Tibial nerve (tissue), 4 donors: Measurements from ENCODE around the gene PRKRIP1. TPM values are rescaled to one million over a fixed set of nuclear protein-coding genes. Genes with fewer than 3 reads are reported as not detected.
A peak's percentile ranks its signal among the peaks of the same experiment; 100 is the strongest.

Experiments used
- DNase-seq, 2 donors: peaks; one replicate each; pipeline ENCODE4 v3.0.0-alpha.2; 2019; ENCODE audit warnings: low spot score in 2 of 2
- H3K27ac ChIP-seq, 4 donors: fragments of 200-600 bp; sonication (generic) in 3 of 4; one replicate each; pipeline ENCODE4 v1.5.1; 2017 to 2019; ENCODE audit warnings: mild to moderate bottlenecking in 1 of 4
- H3K27me3 ChIP-seq, 2 donors: fragments of 200-600 bp; sonication (generic) in 1 of 2; one replicate each; pipeline versions ENCODE4 v1.5.1 to v1.6.0; 2017 to 2019
- H3K36me3 ChIP-seq, 3 donors: fragments of 200-600 bp; sonication (generic); one replicate each; pipeline ENCODE4 v1.5.1; 2018 to 2019
- H3K4me1 ChIP-seq, 4 donors: fragments of 200-600 bp; sonication (generic) in 3 of 4; one replicate each; pipeline ENCODE4 v1.5.1; 2017 to 2019
- H3K4me3 ChIP-seq, 4 donors: fragments of 200-600 bp; sonication (generic) in 3 of 4; one replicate each; pipeline ENCODE4 v1.5.1; 2017 to 2019; ENCODE audit warnings: mild to moderate bottlenecking in 1 of 4, moderate library complexity in 1 of 4
- H3K9me3 ChIP-seq, 4 donors: fragments of 200-600 bp; sonication (generic) in 3 of 4; one replicate each; pipeline ENCODE4 v1.5.1; 2017 to 2019
- CTCF ChIP-seq, 5 experiments: fragments of 200-600 bp in 3 of 5; fragments of 450-650 bp in 2 of 5; sonication (generic) in 3 of 5; IDR thresholded peaks; one replicate each; pipeline ENCODE4 v1.5.1; 2016 to 2019; ENCODE audit warnings: antibody characterized with exemption in 5 of 5, mild to moderate bottlenecking in 3 of 5, moderate library complexity in 2 of 5
- EP300 ChIP-seq, 2 donors: sonication (generic); formaldehyde crosslinking; IDR thresholded peaks; one replicate each; pipeline ENCODE4 v1.6.1; 2017; ENCODE audit warnings: antibody characterized with exemption in 2 of 2, mild to moderate bottlenecking in 1 of 2
- POLR2A ChIP-seq, 2 donors: fragments of 450-650 bp; IDR thresholded peaks; one replicate each; pipeline ENCODE4 v1.6.1; 2017; ENCODE audit warnings: antibody characterized with exemption in 2 of 2, mild to moderate bottlenecking in 2 of 2, moderate library complexity in 2 of 2
- WGBS, 2 donors: methylation state at CpG; one replicate each; pipeline ENCODE4 v1.1.5; 2018; 5-methylcytosine and 5-hydroxymethylcytosine counted together
- total RNA-seq, 4 donors: library from RNA; depleted of rRNA; stranded (reverse); fragments of >200 nt; gene quantifications; one replicate each; pipeline ENCODE4 v1.1.0, GENCODE V29; 2016

PRKRIP1 gene
- total RNA-seq, 4 donors from 2014 or later, result 34.7 to 62.1 (median 48.5) TPM

- H3K27ac ChIP-seq, result peak overlapping the region in 3 of 4 donors; percentile 48 to 87 (median 67)
- TF ChIP-seq POLR2A (IDR thresholded peaks at IDR 0.05) (no peak), CTCF (IDR thresholded peaks at IDR 0.05) (no peak), EP300 (IDR thresholded peaks at IDR 0.05) (no peak)
- no peak overlapping the region for H3K4me3 ChIP-seq
- H3K9me3 ChIP-seq, result no peaks in the 10 kb centered on the region
- no peaks in the 10 kb centered on the region for H3K27me3 ChIP-seq
- H3K4me1 ChIP-seq, result peaks cover 0 to 20% (median 4%) of the 10 kb centered on the region in 4 donors
- H3K36me3 ChIP-seq, result peaks cover 0 to 54% (median 0%) of the 10 kb centered on the region in 3 donors
- 73 to 87% methylated on average over 16 of the region's 16 CpGs for WGBS, 2 donors
- DNase-seq, result no peak
Observed at GRCh38 chr7:102426268-102427018, 30.3 kb downstream of the PRKRIP1 start.

GRCh38 chr7:102427019-102427405 is 30.8 kb downstream of the PRKRIP1 start:
- 75 to 88% methylated on average over 5 of the region's 5 CpGs for WGBS, 2 donors
- H3K27ac ChIP-seq, result peak overlapping the region in 3 of 4 donors; percentile 48 to 87 (median 67)
- H3K36me3 ChIP-seq, result peaks cover 0 to 49% (median 0%) of the 10 kb centered on the region in 3 donors
- no peaks in the 10 kb centered on the region for H3K9me3 ChIP-seq
- DNase-seq, result no peak
- peaks cover 0 to 21% (median 6%) of the 10 kb centered on the region in 4 donors for H3K4me1 ChIP-seq
- TF ChIP-seq CTCF (IDR thresholded peaks at IDR 0.05) (no peak), POLR2A (IDR thresholded peaks at IDR 0.05) (no peak), EP300 (IDR thresholded peaks at IDR 0.05) (no peak)
- no peak overlapping the region for H3K4me3 ChIP-seq
- H3K27me3 ChIP-seq, result no peaks in the 10 kb centered on the region

- no peaks in the 10 kb centered on the region for H3K27me3 ChIP-seq
- H3K4me1 ChIP-seq, result peaks cover 0 to 28% (median 15%) of the 10 kb centered on the region in 4 donors
- H3K27ac ChIP-seq, result no peak overlapping the region
- H3K4me3 ChIP-seq, result no peak overlapping the region
- DNase-seq, result no peak
- TF ChIP-seq EP300 (IDR thresholded peaks at IDR 0.05) (no peak), POLR2A (IDR thresholded peaks at IDR 0.05) (no peak), CTCF (IDR thresholded peaks at IDR 0.05) (no peak)
- peaks cover 0 to 38% (median 0%) of the 10 kb centered on the region in 3 donors for H3K36me3 ChIP-seq
- WGBS, 2 donors, result 91% methylated on average over 10 of the region's 10 CpGs
- no peaks in the 10 kb centered on the region for H3K9me3 ChIP-seq
Observed at GRCh38 chr7:102429141-102429899, 33.2 kb downstream of the PRKRIP1 start.

- Histone ChIP-seq H3K9me3 (no peaks in the 10 kb centered on the region), H3K36me3 (peaks cover 0 to 13% (median 0%) of the 10 kb centered on the region in 3 donors), H3K27ac (peak overlapping the region in 2 of 4 donors; percentile 59 to 92), H3K4me1 (peaks cover 0 to 30% (median 10%) of the 10 kb centered on the region in 4 donors), H3K27me3 (no peaks in the 10 kb centered on the region), H3K4me3 (no peak overlapping the region)
- DNase-seq, result no peak
- WGBS, 2 donors, result 47 to 52% methylated on average over 17 of the region's 17 CpGs
- no peak for TF ChIP-seq EP300 (IDR thresholded peaks at IDR 0.05)
- TF ChIP-seq POLR2A (IDR thresholded peaks at IDR 0.05), result no peak
- TF ChIP-seq CTCF (IDR thresholded peaks at IDR 0.05), result no peak
Observed at GRCh38 chr7:102431617-102432298, 35.6 kb downstream of the PRKRIP1 start.
